NCI-H2227 treated with DMSO at 0.1 percent for 48 hours (cell line): ENCODE data around the gene CPT1A.

ENCODE experiments used
- DNase-seq: peaks from one replicate; lab custom pipeline; 2025; lab: John Stamatoyannopoulos, UW

CPT1A gene

DNA sequence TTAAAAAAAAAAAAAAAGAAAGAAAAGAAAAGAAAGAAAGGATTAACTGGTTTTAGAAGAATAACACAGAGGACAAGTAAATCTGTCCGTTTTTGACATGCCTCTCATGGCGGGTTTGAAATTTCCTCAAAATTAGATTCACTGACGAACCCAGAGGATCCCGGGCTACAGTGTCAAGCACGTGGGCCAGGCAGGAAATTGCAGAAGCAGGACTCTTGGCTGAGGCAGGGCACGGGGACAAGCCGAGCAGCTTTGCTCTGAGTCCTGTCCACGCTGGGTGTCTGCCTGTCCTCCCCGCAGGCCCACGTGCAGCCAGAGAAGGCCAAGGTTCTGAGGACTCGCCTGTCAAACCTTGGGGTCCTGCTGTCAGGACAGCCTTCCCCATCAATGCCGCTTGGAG, 132.7 kb downstream of the CPT1A start:
- no peak for DNase-seq

DNA sequence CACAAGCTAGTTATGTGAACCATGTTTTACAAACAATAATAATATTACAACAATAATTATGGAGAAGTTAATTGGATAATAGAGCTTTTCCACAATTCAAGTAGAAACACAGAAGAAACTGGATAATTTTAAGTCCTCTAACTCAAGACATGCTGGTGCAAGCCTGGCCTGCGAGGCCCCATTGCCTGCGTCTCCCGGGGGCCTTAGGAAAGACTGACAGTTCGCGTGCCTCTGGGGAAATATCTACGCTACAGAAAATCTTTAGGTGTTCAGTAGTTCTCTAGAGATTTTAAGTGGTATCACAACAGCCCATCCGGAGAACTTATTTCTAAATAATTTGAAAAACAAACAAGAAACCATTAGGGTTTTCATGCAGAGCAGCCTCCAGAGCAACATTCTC, 134.2 kb downstream of the CPT1A start:
- no peak for DNase-seq

- DNase-seq = no peak
These were observed 136.8 kb downstream of the CPT1A start for GRCh38 chr11:68704887-68705286.
